ENCODE results near the gene CNOT8. TPM values are rescaled to one million over a fixed set of nuclear protein-coding genes. Genes with fewer than 3 reads are reported as not detected.

CNOT8 gene
- total RNA-seq, 4 donors from 2014 or later: 48.0 to 106 (median 70.3) TPM

GRCh38 chr5:154865466-154866184 lies 7.2 kb downstream of the CNOT8 start:
- TF ChIP-seq, protein P1, sequence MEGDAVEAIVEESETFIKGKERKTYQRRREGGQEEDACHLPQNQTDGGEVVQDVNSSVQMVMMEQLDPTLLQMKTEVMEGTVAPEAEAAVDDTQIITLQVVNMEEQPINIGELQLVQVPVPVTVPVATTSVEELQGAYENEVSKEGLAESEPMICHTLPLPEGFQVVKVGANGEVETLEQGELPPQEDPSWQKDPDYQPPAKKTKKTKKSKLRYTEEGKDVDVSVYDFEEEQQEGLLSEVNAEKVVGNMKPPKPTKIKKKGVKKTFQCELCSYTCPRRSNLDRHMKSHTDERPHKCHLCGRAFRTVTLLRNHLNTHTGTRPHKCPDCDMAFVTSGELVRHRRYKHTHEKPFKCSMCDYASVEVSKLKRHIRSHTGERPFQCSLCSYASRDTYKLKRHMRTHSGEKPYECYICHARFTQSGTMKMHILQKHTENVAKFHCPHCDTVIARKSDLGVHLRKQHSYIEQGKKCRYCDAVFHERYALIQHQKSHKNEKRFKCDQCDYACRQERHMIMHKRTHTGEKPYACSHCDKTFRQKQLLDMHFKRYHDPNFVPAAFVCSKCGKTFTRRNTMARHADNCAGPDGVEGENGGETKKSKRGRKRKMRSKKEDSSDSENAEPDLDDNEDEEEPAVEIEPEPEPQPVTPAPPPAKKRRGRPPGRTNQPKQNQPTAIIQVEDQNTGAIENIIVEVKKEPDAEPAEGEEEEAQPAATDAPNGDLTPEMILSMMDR (IDR thresholded peaks at IDR 0.05): no peak
- DNase-seq (ENCODE audit: low spot score) (no peak), ATAC-seq (ENCODE audit: low FRiP score) (no peak)

- ATAC-seq (ENCODE audit: low FRiP score) (no peak), DNase-seq (ENCODE audit: low spot score) (no peak)
- TF ChIP-seq, protein P1 (IDR thresholded peaks at IDR 0.05): no peak
These were observed 8.4 kb downstream of the CNOT8 start for GRCh38 chr5:154866841-154867240.

- no peak for ATAC-seq (ENCODE audit: low FRiP score)
- no peak for DNase-seq (ENCODE audit: low spot score)
These were observed 10.3 kb downstream of the CNOT8 start for GRCh38 chr5:154868702-154869101.

GRCh38 chr5:154871734-154872133 lies 13.3 kb downstream of the CNOT8 start:
- TF ChIP-seq, protein P1 (IDR thresholded peaks at IDR 0.05): no peak
- no peak for DNase-seq (ENCODE audit: low spot score)
- no peak for ATAC-seq (ENCODE audit: low FRiP score)

More at GRCh38 chr5:154868702-154869101, 10.3 kb downstream of the CNOT8 start:
- TF ChIP-seq, protein P1 (IDR thresholded peaks at IDR 0.05): no peak

DNA sequence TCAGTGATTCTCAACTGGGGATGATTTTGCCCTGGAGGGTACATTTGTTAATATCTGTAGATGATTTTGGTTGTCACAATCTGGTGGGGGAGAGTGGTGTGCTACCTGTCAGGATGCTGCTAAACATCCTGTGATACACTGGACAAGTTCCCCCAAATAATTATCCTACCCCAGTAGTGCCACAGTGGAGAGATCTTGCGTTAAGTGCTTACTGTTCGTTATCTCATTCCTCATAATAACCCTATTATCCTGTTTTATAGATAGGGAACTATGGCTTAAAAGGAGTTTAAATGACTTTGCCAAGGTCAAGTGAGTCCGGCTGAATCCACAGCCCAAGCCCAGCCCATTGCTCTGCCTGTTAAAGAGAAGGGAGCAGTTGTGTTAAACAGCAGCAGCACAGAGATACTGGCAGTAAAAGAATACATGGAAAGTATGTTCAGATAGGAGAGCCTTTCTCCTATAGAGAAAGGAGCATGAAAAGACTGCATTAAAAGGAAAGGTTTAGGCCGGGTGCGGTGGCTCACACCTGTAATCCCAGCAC lies 15.4 kb downstream of the CNOT8 start:
- ATAC-seq (ENCODE audit: low FRiP score): no peak

DNA sequence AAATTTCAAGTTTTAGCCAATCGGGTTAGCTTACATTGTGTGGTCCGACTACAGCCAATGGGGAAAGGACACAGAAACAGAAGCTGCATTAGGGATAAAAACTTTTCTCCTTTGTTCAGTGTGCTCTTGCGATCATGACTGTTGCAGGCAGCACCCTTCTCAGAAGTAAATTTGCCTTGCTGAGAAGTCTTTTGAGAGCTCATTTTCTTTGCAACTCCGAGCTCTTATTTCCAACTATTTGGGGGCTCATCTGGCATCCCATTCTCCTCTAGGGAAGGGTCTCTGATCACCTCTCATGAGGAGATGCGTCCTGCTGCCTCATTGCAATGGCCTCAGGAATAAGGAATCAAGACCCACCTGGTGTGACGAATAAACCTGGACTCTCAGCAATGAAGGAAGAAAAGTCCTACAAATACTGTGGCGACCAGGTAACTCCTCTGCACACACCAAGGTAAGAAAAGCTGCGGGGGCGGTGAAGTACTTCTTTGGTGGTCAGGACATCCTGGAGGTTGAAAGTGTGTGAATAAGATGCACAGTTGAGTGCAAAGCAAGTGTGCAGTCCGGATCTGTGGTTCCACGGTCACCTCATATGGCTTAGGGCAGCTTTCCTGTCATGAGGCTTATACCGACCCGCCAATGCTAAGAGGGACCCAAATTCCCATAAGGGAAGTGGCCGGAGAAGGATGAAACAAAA lies 20.4 kb downstream of the CNOT8 start:
- ATAC-seq (ENCODE audit: low FRiP score) (no peak), DNase-seq (ENCODE audit: low spot score) (no peak)
- TF ChIP-seq, protein P1 (IDR thresholded peaks at IDR 0.05): no peak

More for the DNA sequence above, 15.4 kb downstream of the CNOT8 start:
- TF ChIP-seq, protein P1 (IDR thresholded peaks at IDR 0.05): no peak
- no peak for DNase-seq (ENCODE audit: low spot score)
